H9 (cell line): Measurements from ENCODE around the gene HAVCR1. TPM values are rescaled to one million over a fixed set of nuclear protein-coding genes. Genes with fewer than 3 reads are reported as not detected.

Experiments
- DNase-seq: peaks from one replicate; pipeline ENCODE4 v3.0.0-alpha.2; 2017
- H2AFZ ChIP-seq: one replicate; pipeline ENCODE4 v1.6.1; 2013; ENCODE audit warnings: mild to moderate bottlenecking, low read length, control low read depth, moderate library complexity
- H2AK5ac ChIP-seq: 2 replicates; pipeline ENCODE4 v1.6.1; 2013; ENCODE audit warnings: low read length, control low read depth, mixed read lengths; ENCODE audit not compliant: insufficient read length
- H2BK120ac ChIP-seq: one replicate; pipeline ENCODE4 v1.6.1; 2013; ENCODE audit warnings: low read depth, mild to moderate bottlenecking, low read length, control low read depth, inconsistent platforms; ENCODE audit not compliant: poor library complexity, severe bottlenecking
- H2BK12ac ChIP-seq: 2 replicates; pipeline ENCODE4 v1.6.1; 2013; ENCODE audit warnings: low read length, control low read depth, mixed read lengths, low read depth; ENCODE audit not compliant: insufficient read length
- H2BK15ac ChIP-seq: 2 replicates; pipeline ENCODE4 v1.6.1; 2013; ENCODE audit warnings: low read depth, low read length, control low read depth
- H2BK20ac ChIP-seq: one replicate; pipeline ENCODE4 v1.6.1; 2013; ENCODE audit warnings: low read depth, mild to moderate bottlenecking, low read length, control low read depth, inconsistent platforms; ENCODE audit not compliant: poor library complexity, severe bottlenecking
- H2BK5ac ChIP-seq: 2 replicates; pipeline ENCODE4 v1.6.1; 2013; ENCODE audit warnings: low read length, control low read depth, mixed read lengths; ENCODE audit not compliant: insufficient read length
- H3K14ac ChIP-seq: 2 replicates; pipeline ENCODE4 v1.6.1; 2013; ENCODE audit warnings: low read length, control low read depth; ENCODE audit not compliant: insufficient read depth
- H3K18ac ChIP-seq: 2 replicates; pipeline ENCODE4 v1.6.1; 2013; ENCODE audit warnings: low read depth, mild to moderate bottlenecking, mixed read lengths, low read length, control low read depth; ENCODE audit not compliant: insufficient read length
- H3K23ac ChIP-seq: 2 replicates; pipeline ENCODE4 v1.6.1; 2013; ENCODE audit warnings: low read length, control low read depth, mixed read lengths, low read depth; ENCODE audit not compliant: insufficient read length
- H3K23me2 ChIP-seq: 2 replicates; pipeline ENCODE4 v1.6.1; 2013; ENCODE audit warnings: low read depth, mild to moderate bottlenecking, mixed read lengths, low read length, control low read depth; ENCODE audit not compliant: insufficient read length, poor library complexity, severe bottlenecking
- H3K27ac ChIP-seq: 2 replicates; pipeline ENCODE4 v1.5.1; 2013; ENCODE audit warnings: low read length, control low read depth, mixed read lengths, low read depth; ENCODE audit not compliant: insufficient read length
- H3K27me3 ChIP-seq: 2 replicates; pipeline ENCODE4 v1.6.1; 2013; ENCODE audit warnings: low read length, control low read depth, inconsistent platforms; ENCODE audit not compliant: insufficient read depth
- H3K4ac ChIP-seq: 2 replicates; pipeline ENCODE4 v1.6.1; 2013; ENCODE audit warnings: low read depth, mild to moderate bottlenecking, control low read depth, inconsistent platforms, low read length, moderate library complexity
- H3K4me1 ChIP-seq: 2 replicates; pipeline ENCODE4 v1.6.1; 2013; ENCODE audit warnings: low read length, control low read depth, inconsistent platforms; ENCODE audit not compliant: insufficient read depth
- H3K4me2 ChIP-seq: 2 replicates; pipeline ENCODE4 v1.6.1; 2013; ENCODE audit warnings: low read length, control low read depth, mixed read lengths; ENCODE audit not compliant: insufficient read length, insufficient read depth
- H3K56ac ChIP-seq: 2 replicates; pipeline ENCODE4 v1.6.1; 2013; ENCODE audit warnings: low read depth, mild to moderate bottlenecking, mixed read lengths, low read length, control low read depth; ENCODE audit not compliant: insufficient read length
- H3K79me1 ChIP-seq: 2 replicates; pipeline ENCODE4 v1.6.1; 2013; ENCODE audit warnings: low read depth, mild to moderate bottlenecking, moderate library complexity, low read length, control low read depth, inconsistent platforms; ENCODE audit not compliant: insufficient read depth, poor library complexity, severe bottlenecking
- H3K79me2 ChIP-seq: 2 replicates; pipeline ENCODE4 v1.6.1; 2013; ENCODE audit warnings: low read length, control low read depth, inconsistent platforms; ENCODE audit not compliant: insufficient read depth
- H3K9ac ChIP-seq: 2 replicates; pipeline ENCODE4 v1.6.1; 2013; ENCODE audit warnings: low read length, control low read depth, mixed read lengths; ENCODE audit not compliant: insufficient read length; ENCODE audit errors: extremely low read depth
- H3K9me3 ChIP-seq: one replicate; pipeline ENCODE4 v1.6.1; 2013; ENCODE audit warnings: low read depth, low read length, inconsistent platforms; ENCODE audit not compliant: control insufficient read depth
- H3T11ph ChIP-seq: one replicate; pipeline ENCODE4 v1.6.1; 2013; ENCODE audit warnings: mild to moderate bottlenecking, low read length, control low read depth, inconsistent platforms
- H4K20me1 ChIP-seq: one replicate; pipeline ENCODE4 v1.6.1; 2013; ENCODE audit not compliant: control insufficient read depth, insufficient read length, insufficient read depth
- H4K5ac ChIP-seq: 2 replicates; pipeline ENCODE4 v1.6.1; 2013; ENCODE audit warnings: low read depth, mild to moderate bottlenecking, mixed read lengths, low read length, control low read depth; ENCODE audit not compliant: insufficient read length
- H4K8ac ChIP-seq: replicated peaks from 2 replicates; pipeline ENCODE4 v1.6.1; 2013; ENCODE audit warnings: low read length, control low read depth, mixed read lengths, low read depth; ENCODE audit not compliant: insufficient read length
- H4K91ac ChIP-seq: 2 replicates; pipeline ENCODE4 v1.6.1; 2013; ENCODE audit warnings: low read depth, mild to moderate bottlenecking, moderate library complexity, mixed read lengths, low read length, control low read depth; ENCODE audit not compliant: insufficient read length
- H3K27ac Mint-ChIP-seq, 3 experiments: 2 replicates in 2 of 3; 3 replicates in 1 of 3; pipeline ENCODE4 v1.8.0; 2020 to 2021; ENCODE audit warnings: mixed read lengths in 3 of 3, mild to moderate bottlenecking in 1 of 3, moderate library complexity in 1 of 3
- H3K27me3 Mint-ChIP-seq: 2 replicates; pipeline ENCODE4 v1.8.0; 2021; ENCODE audit warnings: low read depth, mild to moderate bottlenecking, moderate library complexity, mixed read lengths
- H3K36me3 Mint-ChIP-seq, 3 experiments: 2 replicates in 2 of 3; 3 replicates in 1 of 3; pipeline ENCODE4 v1.8.0; 2020 to 2021; ENCODE audit warnings: low read depth in 3 of 3, mixed read lengths in 3 of 3; ENCODE audit not compliant: insufficient read depth in 1 of 3
- H3K4me1 Mint-ChIP-seq, 2 experiments: 2 replicates each; pipeline ENCODE4 v1.8.0; 2020; ENCODE audit warnings: mixed read lengths in 2 of 2
- H3K4me3 Mint-ChIP-seq, 2 experiments: 2 replicates in 1 of 2; 3 replicates in 1 of 2; pipeline ENCODE4 v1.8.0; 2020 to 2021; ENCODE audit warnings: mild to moderate bottlenecking in 2 of 2, mixed read lengths in 2 of 2, moderate library complexity in 1 of 2
- H3K9me3 Mint-ChIP-seq, 2 experiments: 2 replicates in 1 of 2; 3 replicates in 1 of 2; pipeline ENCODE4 v1.8.0; 2020; ENCODE audit warnings: mild to moderate bottlenecking in 2 of 2, mixed read lengths in 2 of 2, moderate library complexity in 1 of 2
- total RNA-seq: library from RNA; stranded (reverse); gene quantifications from 2 replicates; pipeline ENCODE4 v1.2.1, GENCODE V29; 2021
- TF ChIP-seq, protein P1 (sequence below): fragments of 200-600 bp; sonication (generic); conservative IDR thresholded peaks from 3 replicates; pipeline ENCODE4 v1.8.0; 2021; ENCODE audit warnings: antibody characterized with exemption, mild to moderate bottlenecking

The HAVCR1 gene
- total RNA-seq, 1 experiment from 2014 or later: not detected

DNA sequence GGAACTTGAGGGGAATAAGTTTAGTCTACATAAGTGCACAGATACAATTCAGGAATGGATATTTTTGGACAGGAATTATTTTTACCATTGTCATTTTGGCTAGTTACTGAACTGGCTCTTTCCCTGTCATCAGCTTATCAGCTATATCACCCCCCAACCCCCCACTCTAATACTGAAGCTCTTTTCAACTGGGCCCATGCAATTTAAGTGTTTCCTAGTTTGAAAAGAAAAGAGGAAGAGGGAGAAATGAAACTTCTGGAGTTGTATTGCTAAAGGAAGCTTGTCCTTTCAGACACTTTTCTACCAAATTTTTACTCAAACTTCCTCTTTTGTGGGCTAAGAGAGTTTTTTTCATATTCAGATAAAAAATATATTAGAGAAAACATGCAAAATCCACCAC lies 77.4 kb downstream of the HAVCR1 start:
- TF ChIP-seq, protein P1, sequence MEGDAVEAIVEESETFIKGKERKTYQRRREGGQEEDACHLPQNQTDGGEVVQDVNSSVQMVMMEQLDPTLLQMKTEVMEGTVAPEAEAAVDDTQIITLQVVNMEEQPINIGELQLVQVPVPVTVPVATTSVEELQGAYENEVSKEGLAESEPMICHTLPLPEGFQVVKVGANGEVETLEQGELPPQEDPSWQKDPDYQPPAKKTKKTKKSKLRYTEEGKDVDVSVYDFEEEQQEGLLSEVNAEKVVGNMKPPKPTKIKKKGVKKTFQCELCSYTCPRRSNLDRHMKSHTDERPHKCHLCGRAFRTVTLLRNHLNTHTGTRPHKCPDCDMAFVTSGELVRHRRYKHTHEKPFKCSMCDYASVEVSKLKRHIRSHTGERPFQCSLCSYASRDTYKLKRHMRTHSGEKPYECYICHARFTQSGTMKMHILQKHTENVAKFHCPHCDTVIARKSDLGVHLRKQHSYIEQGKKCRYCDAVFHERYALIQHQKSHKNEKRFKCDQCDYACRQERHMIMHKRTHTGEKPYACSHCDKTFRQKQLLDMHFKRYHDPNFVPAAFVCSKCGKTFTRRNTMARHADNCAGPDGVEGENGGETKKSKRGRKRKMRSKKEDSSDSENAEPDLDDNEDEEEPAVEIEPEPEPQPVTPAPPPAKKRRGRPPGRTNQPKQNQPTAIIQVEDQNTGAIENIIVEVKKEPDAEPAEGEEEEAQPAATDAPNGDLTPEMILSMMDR: no peak
- Mint-ChIP-seq H3K4me1 (no peaks in the 10 kb centered on the region), H3K4me3 (no peak overlapping the region), H3K27ac (no peak overlapping the region), H3K9me3 (peaks cover 0 to 3% of the 10 kb centered on the region in 2 experiments; a peak in 2 of 5 replicates), H3K36me3 (peaks cover 0 to 2% (median 0%) of the 10 kb centered on the region in 3 experiments; a peak in 1 of 7 replicates), H3K27me3 (no peaks in the 10 kb centered on the region)
- no peak overlapping the region for H4K91ac ChIP-seq
- DNase-seq: no peak
- H3K14ac ChIP-seq: no peak overlapping the region
- no peaks in the 10 kb centered on the region for H4K20me1 ChIP-seq
- no peak overlapping the region for H3K4me2 ChIP-seq
- no peak overlapping the region for H2BK120ac ChIP-seq
- H3K79me1 ChIP-seq: no peaks in the 10 kb centered on the region
- H2BK5ac ChIP-seq: no peak overlapping the region
- no peaks in the 10 kb centered on the region for H3K4me1 ChIP-seq
- H3K23ac ChIP-seq: no peak overlapping the region
- no peak overlapping the region for H3K18ac ChIP-seq
- no peaks in the 10 kb centered on the region for H3K9me3 ChIP-seq
- no peak overlapping the region for H4K8ac ChIP-seq
- no peaks in the 10 kb centered on the region for H3K79me2 ChIP-seq
- no peak overlapping the region for H3K56ac ChIP-seq
- H3K23me2 ChIP-seq: no peaks in the 10 kb centered on the region
- no peak overlapping the region for H3K9ac ChIP-seq
- H4K5ac ChIP-seq: no peak overlapping the region
- H3T11ph ChIP-seq: no peak overlapping the region
- H2AK5ac ChIP-seq: no peak overlapping the region
- no peak overlapping the region for H3K27ac ChIP-seq
- H2BK12ac ChIP-seq: no peak overlapping the region
- H2BK15ac ChIP-seq: no peak overlapping the region
- H2AFZ ChIP-seq: no peak overlapping the region
- no peak overlapping the region for H2BK20ac ChIP-seq
- no peak overlapping the region for H3K4ac ChIP-seq
- no peaks in the 10 kb centered on the region for H3K27me3 ChIP-seq

Other genes with a start within 250 kb of the HAVCR1 start
- gene PPP1R2B, start 208.8 kb downstream of the HAVCR1 start, total RNA-seq: not detected in 2 replicates
- not detected in 2 replicates for gene TIMD4, start 95.9 kb downstream of the HAVCR1 start, total RNA-seq
- not detected in 2 replicates for gene HAVCR2, start 49.9 kb upstream of the HAVCR1 start, total RNA-seq
- 10.7 and 10.8 TPM in 2 replicates for gene MED7, start 83.7 kb upstream of the HAVCR1 start, total RNA-seq
- gene GARIN3, start 107.1 kb upstream of the HAVCR1 start, total RNA-seq: not detected in 2 replicates
- gene ITK, start 121.7 kb upstream of the HAVCR1 start, total RNA-seq: 0.22 TPM in 2 replicates
- gene CYFIP2, start 207.0 kb upstream of the HAVCR1 start, total RNA-seq: 74.7 and 84.5 TPM in 2 replicates